Hepatocyte (in vitro differentiated cells): ENCODE measurements around the gene SPR. TPM values are rescaled to one million over a fixed set of nuclear protein-coding genes. Genes with fewer than 3 reads are reported as not detected.

Source experiments
- DNase-seq: peaks from one replicate; pipeline ENCODE4 v3.0.0-alpha.2; 2016; ENCODE audit warnings: low spot score
- H2AFZ ChIP-seq: fragments of 200-600 bp; sonication (generic); 2 replicates; pipeline ENCODE4 v1.6.0; 2016; ENCODE audit warnings: antibody characterized with exemption, mild to moderate bottlenecking
- H3K27ac ChIP-seq: fragments of 200-600 bp; sonication (generic); 2 replicates; pipeline ENCODE4 v1.5.1; 2016; ENCODE audit warnings: mild to moderate bottlenecking
- H3K27me3 ChIP-seq: fragments of 200-600 bp; sonication (generic); 2 replicates; pipeline ENCODE4 v1.6.1; 2016
- H3K36me3 ChIP-seq: fragments of 200-600 bp; sonication (generic); replicated peaks from 2 replicates; pipeline ENCODE4 v1.5.1; 2016; ENCODE audit warnings: low read depth; ENCODE audit not compliant: insufficient read depth
- H3K4me1 ChIP-seq: fragments of 200-600 bp; sonication (generic); 2 replicates; pipeline ENCODE4 v1.5.1; 2016; ENCODE audit warnings: mild to moderate bottlenecking, moderate library complexity; ENCODE audit not compliant: insufficient read depth
- H3K4me2 ChIP-seq: fragments of 200-600 bp; sonication (generic); 2 replicates; pipeline ENCODE4 v1.6.0; 2016
- H3K4me3 ChIP-seq: fragments of 200-600 bp; sonication (generic); 2 replicates; pipeline ENCODE4 v1.5.1; 2016; ENCODE audit warnings: mild to moderate bottlenecking
- H3K79me2 ChIP-seq: fragments of 200-600 bp; sonication (generic); 2 replicates; pipeline ENCODE4 v1.6.0; 2017; ENCODE audit warnings: mild to moderate bottlenecking
- H3K9me2 ChIP-seq: fragments of 200-600 bp; sonication (generic); replicated peaks from 2 replicates; pipeline ENCODE4 v1.6.0; 2017; ENCODE audit warnings: mild to moderate bottlenecking; ENCODE audit not compliant: insufficient read depth
- H3K9me3 ChIP-seq: fragments of 200-600 bp; sonication (generic); 2 replicates; pipeline ENCODE4 v1.5.1; 2016; ENCODE audit warnings: low read depth, mild to moderate bottlenecking
- H4K20me1 ChIP-seq: fragments of 200-600 bp; sonication (generic); 2 replicates; pipeline ENCODE4 v1.6.0; 2016; ENCODE audit warnings: mild to moderate bottlenecking; ENCODE audit not compliant: insufficient read depth, poor library complexity, severe bottlenecking
- EZH2 ChIP-seq: fragments of 200-600 bp; sonication (generic); IDR thresholded peaks from 2 replicates; pipeline ENCODE4 v1.6.1; 2016; ENCODE audit warnings: antibody characterized with exemption, mild to moderate bottlenecking, borderline replicate concordance
- EZH2phosphoT487 ChIP-seq: fragments of 200-600 bp; sonication (generic); IDR thresholded peaks from one replicate; pipeline ENCODE4 v1.6.1; 2018; ENCODE audit warnings: antibody characterized with exemption, mild to moderate bottlenecking, low read depth, moderate library complexity; ENCODE audit not compliant: unreplicated experiment, severe bottlenecking
- WGBS: methylation state at CpG from one replicate; pipeline ENCODE4 v1.1.6; 2016; ENCODE audit warnings: low lambda C conversion rate; ENCODE audit errors: missing lambda C conversion rate; 5-methylcytosine and 5-hydroxymethylcytosine counted together
- polyA plus RNA-seq: library from polyadenylated mRNA; unstranded; fragments of >200 nt; fragmentation: Nextera tagmentation; extraction: Ambion mirVana; gene quantifications from 2 replicates; pipeline ENCODE4 v1.2.1, GENCODE V29; 2016
- total RNA-seq: library from RNA; depleted of rRNA; stranded (reverse); fragments of >200 nt; gene quantifications from 2 replicates; pipeline ENCODE4 v1.2.3, GENCODE V29; 2014
- TF ChIP-seq, protein P1 (sequence below): fragments of 200-600 bp; sonication (generic); IDR thresholded peaks from 2 replicates; pipeline ENCODE4 v1.5.1; 2016; ENCODE audit warnings: antibody characterized with exemption, mild to moderate bottlenecking; ENCODE audit not compliant: poor library complexity

SPR gene
- total and polyA plus RNA-seq, 2 experiments from 2014 or later: 44.8 to 63.3 TPM

- Histone ChIP-seq H3K4me2 (no peak overlapping the region), H3K4me3 (no peak overlapping the region), H3K79me2 (no peaks in the 10 kb centered on the region), H3K27me3 (no peaks in the 10 kb centered on the region), H3K36me3 (no peaks in the 10 kb centered on the region), H2AFZ (no peak overlapping the region), H4K20me1 (no peaks in the 10 kb centered on the region), H3K27ac (no peak overlapping the region), H3K4me1 (no peaks in the 10 kb centered on the region), H3K9me3 (no peaks in the 10 kb centered on the region), H3K9me2 (no peaks in the 10 kb centered on the region)
- WGBS: 96% methylated on average over 3 of the region's 3 CpGs
- DNase-seq: no peak
- TF ChIP-seq, protein P1, sequence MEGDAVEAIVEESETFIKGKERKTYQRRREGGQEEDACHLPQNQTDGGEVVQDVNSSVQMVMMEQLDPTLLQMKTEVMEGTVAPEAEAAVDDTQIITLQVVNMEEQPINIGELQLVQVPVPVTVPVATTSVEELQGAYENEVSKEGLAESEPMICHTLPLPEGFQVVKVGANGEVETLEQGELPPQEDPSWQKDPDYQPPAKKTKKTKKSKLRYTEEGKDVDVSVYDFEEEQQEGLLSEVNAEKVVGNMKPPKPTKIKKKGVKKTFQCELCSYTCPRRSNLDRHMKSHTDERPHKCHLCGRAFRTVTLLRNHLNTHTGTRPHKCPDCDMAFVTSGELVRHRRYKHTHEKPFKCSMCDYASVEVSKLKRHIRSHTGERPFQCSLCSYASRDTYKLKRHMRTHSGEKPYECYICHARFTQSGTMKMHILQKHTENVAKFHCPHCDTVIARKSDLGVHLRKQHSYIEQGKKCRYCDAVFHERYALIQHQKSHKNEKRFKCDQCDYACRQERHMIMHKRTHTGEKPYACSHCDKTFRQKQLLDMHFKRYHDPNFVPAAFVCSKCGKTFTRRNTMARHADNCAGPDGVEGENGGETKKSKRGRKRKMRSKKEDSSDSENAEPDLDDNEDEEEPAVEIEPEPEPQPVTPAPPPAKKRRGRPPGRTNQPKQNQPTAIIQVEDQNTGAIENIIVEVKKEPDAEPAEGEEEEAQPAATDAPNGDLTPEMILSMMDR: no peak
- TF ChIP-seq EZH2 (no peak), EZH2phosphoT487 (no peak)
These were observed 38.6 kb upstream of the SPR start for GRCh38 chr2:72848436-72849137.

- no peak overlapping the region for H3K4me2 ChIP-seq
- H3K79me2 ChIP-seq: no peaks in the 10 kb centered on the region
- H3K4me3 ChIP-seq: no peak overlapping the region
- H4K20me1 ChIP-seq: no peaks in the 10 kb centered on the region
- H3K4me1 ChIP-seq: no peaks in the 10 kb centered on the region
- no peaks in the 10 kb centered on the region for H3K9me3 ChIP-seq
- TF ChIP-seq EZH2: no peak
- no peak overlapping the region for H3K27ac ChIP-seq
- H3K36me3 ChIP-seq: no peaks in the 10 kb centered on the region
- H3K9me2 ChIP-seq: no peaks in the 10 kb centered on the region
- H2AFZ ChIP-seq: no peak overlapping the region
- H3K27me3 ChIP-seq: no peaks in the 10 kb centered on the region
- no peak for DNase-seq
- 89% methylated on average over 1 of the region's 1 CpG for WGBS
These were observed 38.1 kb upstream of the SPR start for GRCh38 chr2:72849138-72849462.

- no peak overlapping the region for H2AFZ ChIP-seq
- TF ChIP-seq, protein P1: no peak
- no peaks in the 10 kb centered on the region for H3K9me2 ChIP-seq
These were observed 35.9 kb upstream of the SPR start for GRCh38 chr2:72851333-72851732.

DNA sequence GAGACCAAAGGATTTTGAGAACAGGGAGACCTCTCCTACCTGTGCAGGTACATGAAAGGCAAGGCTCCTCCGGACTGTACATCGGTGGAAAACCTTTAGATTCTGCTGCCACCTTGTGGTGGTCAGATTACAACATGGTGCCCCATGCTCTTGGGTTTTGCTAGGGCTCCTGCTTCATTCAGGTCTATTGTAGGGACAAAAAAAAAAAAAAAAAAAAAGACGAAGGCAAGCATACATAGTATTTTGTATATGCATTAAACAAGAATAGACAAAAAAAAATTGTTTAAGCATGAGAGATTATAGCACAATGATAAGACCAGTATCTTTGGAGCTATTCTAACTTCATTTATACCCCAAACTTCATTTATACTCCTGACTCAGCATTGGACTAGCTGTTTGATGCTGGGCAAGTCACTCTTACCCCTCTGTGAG is 27.4 kb upstream of the SPR start:
- Histone ChIP-seq H4K20me1 (no peaks in the 10 kb centered on the region), H3K27ac (no peak overlapping the region), H3K79me2 (no peaks in the 10 kb centered on the region), H3K4me2 (no peak overlapping the region), H2AFZ (no peak overlapping the region), H3K4me1 (no peaks in the 10 kb centered on the region), H3K36me3 (no peaks in the 10 kb centered on the region), H3K9me3 (no peaks in the 10 kb centered on the region), H3K27me3 (peaks cover 12% of the 10 kb centered on the region), H3K4me3 (no peak overlapping the region), H3K9me2 (no peaks in the 10 kb centered on the region)
- DNase-seq: peak; percentile 86
- WGBS: 0% methylated on average over 3 of the region's 3 CpGs
- TF ChIP-seq, protein P1: peak; percentile 69
- no peak for TF ChIP-seq EZH2phosphoT487

More at GRCh38 chr2:72851333-72851732, 35.9 kb upstream of the SPR start:
- Histone ChIP-seq H4K20me1 (no peaks in the 10 kb centered on the region), H3K27me3 (no peaks in the 10 kb centered on the region), H3K9me3 (no peaks in the 10 kb centered on the region), H3K4me3 (no peak overlapping the region), H3K36me3 (no peaks in the 10 kb centered on the region), H3K79me2 (no peaks in the 10 kb centered on the region), H3K27ac (no peak overlapping the region), H3K4me2 (no peak overlapping the region), H3K4me1 (no peaks in the 10 kb centered on the region)
- 36% methylated on average over 7 of the region's 7 CpGs for WGBS
- DNase-seq: no peak
